Panc1 (cell line): ENCODE data around the gene RNF121. TPM values are rescaled to one million over a fixed set of nuclear protein-coding genes. Genes with fewer than 3 reads are reported as not detected.

Source experiments
- ATAC-seq: fragments of 200-7000 bp; cut with Tn5 transposase; 2 replicates; pipeline ENCODE4 v1.9.1; 2020; ENCODE audit warnings: mild to moderate bottlenecking, moderate library complexity
- BruUV-seq: library from RNA; stranded (reverse); fragments of 400-500 nt; replicated peaks from 2 replicates; lab custom pipeline; 2021; lab: Mats Ljungman, UMichigan
- CTCF ChIA-PET: fragments of 300-600 bp; sonication (Branson Sonifier 250); formaldehyde crosslinking; loops from one replicate; lab custom pipeline; 2022; ENCODE audit warnings: antibody characterized with exemption; lab: Charles Lee
- POLR2A ChIA-PET: fragments of 300-600 bp; sonication (Branson Sonifier 250); formaldehyde crosslinking; loops from one replicate; lab custom pipeline; 2022; ENCODE audit warnings: antibody characterized with exemption; lab: Charles Lee
- DNase-seq: peaks from one replicate; pipeline ENCODE4 v3.0.0-alpha.2; 2010; ENCODE audit warnings: low read depth, low spot score
- H3K27ac ChIP-seq: 2 replicates; pipeline ENCODE4 v1.5.1; 2011; ENCODE audit warnings: mild to moderate bottlenecking, low read length, inconsistent platforms
- H3K27me3 ChIP-seq: fragments of 200-500 bp; sonication (Bioruptor generic); 2 replicates; pipeline ENCODE4 v1.6.0; 2014; ENCODE audit warnings: low read length, inconsistent platforms; ENCODE audit not compliant: control insufficient read depth, insufficient read depth
- H3K36me3 ChIP-seq: fragments of 200-500 bp; sonication (Bioruptor generic); 2 replicates; pipeline ENCODE4 v1.5.1; 2014; ENCODE audit warnings: inconsistent platforms, mild to moderate bottlenecking, low read length, moderate library complexity; ENCODE audit not compliant: control insufficient read depth, insufficient read depth
- H3K4me1 ChIP-seq: 2 replicates; pipeline ENCODE4 v1.5.1; 2011; ENCODE audit warnings: inconsistent platforms, mild to moderate bottlenecking, low read length, moderate library complexity; ENCODE audit not compliant: control insufficient read depth, insufficient read depth
- H3K4me3 ChIP-seq, 2 experiments: 2 replicates each; pipeline ENCODE4 v1.5.1; 2011 to 2012; ENCODE audit warnings: low read depth in 2 of 2, low read length in 2 of 2, mild to moderate bottlenecking in 2 of 2, inconsistent platforms in 1 of 2, moderate library complexity in 1 of 2
- H3K9me3 ChIP-seq: fragments of 200-500 bp; sonication (Bioruptor generic); 2 replicates; pipeline ENCODE4 v1.5.1; 2014; ENCODE audit warnings: low read depth, mild to moderate bottlenecking, inconsistent platforms, low read length, moderate library complexity; ENCODE audit not compliant: control insufficient read depth, insufficient read depth
- POLR2AphosphoS5 ChIP-seq: IDR thresholded peaks from 2 replicates; pipeline ENCODE4 v1.6.1; 2012; ENCODE audit warnings: mild to moderate bottlenecking, low read depth, low read length, moderate library complexity
- SIN3A ChIP-seq: IDR thresholded peaks from 2 replicates; pipeline ENCODE4 v1.6.1; 2012; ENCODE audit warnings: low read depth, mild to moderate bottlenecking, low read length, moderate library complexity, borderline replicate concordance; ENCODE audit not compliant: insufficient read depth
- TCF7L2 ChIP-seq: IDR thresholded peaks from 2 replicates; pipeline ENCODE4 v1.6.1; 2011; ENCODE audit warnings: mild to moderate bottlenecking, low read depth, low read length, inconsistent platforms
- in situ Hi-C: cut with HindIII; loops from 2 replicates; pipeline ENCODE4 v1.10.0; 2016; ENCODE audit warnings: low sequenced_read_pairs, low pct_unique_long_range_greater_than_20kb
- intact Hi-C: fragments of 100-400 bp; cut with micrococcal nuclease; formaldehyde crosslinking; loops from one replicate; pipeline ENCODE4 v1.10.0; 2022; ENCODE audit not compliant: unreplicated experiment
- total RNA-seq: library from RNA; stranded (reverse); gene quantifications from one replicate; pipeline ENCODE4 v1.2.1, GENCODE V29; 2021; ENCODE audit not compliant: unreplicated experiment
- TF ChIP-seq, protein P1 (sequence below), 2 experiments: IDR thresholded peaks; 2 replicates each; pipeline ENCODE4 v1.6.1; 2011 to 2012; ENCODE audit warnings: low read depth in 2 of 2, control low read depth in 1 of 2, low read length in 1 of 2, mild to moderate bottlenecking in 1 of 2, moderate library complexity in 1 of 2; ENCODE audit not compliant: insufficient read depth in 1 of 2
- TF ChIP-seq, protein P2 (sequence below): fragments of 450-650 bp; IDR thresholded peaks from 2 replicates; pipeline ENCODE4 v1.5.1; 2017; ENCODE audit warnings: mild to moderate bottlenecking

The RNF121 gene
- total RNA-seq, 1 experiment from 2014 or later = 69.6 TPM

DNA sequence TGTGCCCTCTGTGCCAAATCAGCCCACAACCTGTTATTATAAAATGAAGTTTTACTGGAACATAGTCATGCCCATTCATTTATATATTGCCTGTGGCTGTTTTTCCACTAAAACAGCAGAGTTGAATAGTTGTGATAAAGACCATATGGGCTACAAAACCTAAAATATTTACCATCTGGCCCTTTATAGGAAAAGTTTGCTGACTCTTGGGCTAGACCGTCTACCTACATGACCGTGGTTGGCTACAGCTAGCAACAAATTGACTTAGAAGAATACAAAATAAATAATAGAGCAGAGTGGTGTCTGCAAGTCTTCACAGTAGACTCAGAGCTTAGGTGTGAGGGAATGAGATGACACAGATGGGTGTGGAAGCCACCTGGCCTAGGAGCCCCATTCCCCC is 58.7 kb downstream of the RNF121 start:
- no peaks in the 10 kb centered on the region for H3K4me1 ChIP-seq
- TSS peak; percentile 8 for BruUV-seq
- no peak overlapping the region for H3K27ac ChIP-seq
- ATAC-seq (no peak), DNase-seq (no peak)
- intact Hi-C loops = no loop called here
- H3K36me3 ChIP-seq = peaks cover 14% of the 10 kb centered on the region
- CTCF ChIA-PET = no interaction called here
- H3K9me3 ChIP-seq = no peaks in the 10 kb centered on the region
- in situ Hi-C loops = no loop called here
- no peaks in the 10 kb centered on the region for H3K27me3 ChIP-seq
- POLR2A ChIA-PET = no interaction called here
- no peak overlapping the region for H3K4me3 ChIP-seq
- TF ChIP-seq TCF7L2 = no peak

DNA sequence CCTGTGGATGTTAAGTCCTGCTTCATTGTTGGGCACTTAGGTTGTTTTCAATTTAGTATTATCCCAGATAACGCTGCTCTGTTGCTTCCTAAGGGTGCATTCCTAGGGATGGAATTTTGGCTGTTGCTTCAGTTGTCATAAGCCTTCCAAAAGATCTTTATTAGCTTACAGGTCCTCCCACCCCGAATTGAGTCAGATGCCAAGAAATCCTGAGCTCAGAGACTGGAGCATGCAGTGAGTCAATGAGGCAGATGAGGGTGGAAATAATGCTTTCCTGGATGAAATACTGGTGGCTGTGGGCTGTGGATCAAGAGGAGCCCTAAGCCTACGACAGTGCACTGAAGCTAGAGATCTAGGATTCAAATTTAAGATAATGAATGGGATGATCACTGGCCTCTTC is 59.2 kb downstream of the RNF121 start:
- TF ChIP-seq POLR2AphosphoS5 (no peak), TCF7L2 (no peak), SIN3A (no peak)
- TF ChIP-seq, protein P1, sequence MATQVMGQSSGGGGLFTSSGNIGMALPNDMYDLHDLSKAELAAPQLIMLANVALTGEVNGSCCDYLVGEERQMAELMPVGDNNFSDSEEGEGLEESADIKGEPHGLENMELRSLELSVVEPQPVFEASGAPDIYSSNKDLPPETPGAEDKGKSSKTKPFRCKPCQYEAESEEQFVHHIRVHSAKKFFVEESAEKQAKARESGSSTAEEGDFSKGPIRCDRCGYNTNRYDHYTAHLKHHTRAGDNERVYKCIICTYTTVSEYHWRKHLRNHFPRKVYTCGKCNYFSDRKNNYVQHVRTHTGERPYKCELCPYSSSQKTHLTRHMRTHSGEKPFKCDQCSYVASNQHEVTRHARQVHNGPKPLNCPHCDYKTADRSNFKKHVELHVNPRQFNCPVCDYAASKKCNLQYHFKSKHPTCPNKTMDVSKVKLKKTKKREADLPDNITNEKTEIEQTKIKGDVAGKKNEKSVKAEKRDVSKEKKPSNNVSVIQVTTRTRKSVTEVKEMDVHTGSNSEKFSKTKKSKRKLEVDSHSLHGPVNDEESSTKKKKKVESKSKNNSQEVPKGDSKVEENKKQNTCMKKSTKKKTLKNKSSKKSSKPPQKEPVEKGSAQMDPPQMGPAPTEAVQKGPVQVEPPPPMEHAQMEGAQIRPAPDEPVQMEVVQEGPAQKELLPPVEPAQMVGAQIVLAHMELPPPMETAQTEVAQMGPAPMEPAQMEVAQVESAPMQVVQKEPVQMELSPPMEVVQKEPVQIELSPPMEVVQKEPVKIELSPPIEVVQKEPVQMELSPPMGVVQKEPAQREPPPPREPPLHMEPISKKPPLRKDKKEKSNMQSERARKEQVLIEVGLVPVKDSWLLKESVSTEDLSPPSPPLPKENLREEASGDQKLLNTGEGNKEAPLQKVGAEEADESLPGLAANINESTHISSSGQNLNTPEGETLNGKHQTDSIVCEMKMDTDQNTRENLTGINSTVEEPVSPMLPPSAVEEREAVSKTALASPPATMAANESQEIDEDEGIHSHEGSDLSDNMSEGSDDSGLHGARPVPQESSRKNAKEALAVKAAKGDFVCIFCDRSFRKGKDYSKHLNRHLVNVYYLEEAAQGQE (IDR thresholded peaks at IDR 0.05; ENCODE audit: insufficient read depth in 1 of 2, low read depth in 2 of 2, low read length in 1 of 2) = no peak
- TF ChIP-seq, protein P2, sequence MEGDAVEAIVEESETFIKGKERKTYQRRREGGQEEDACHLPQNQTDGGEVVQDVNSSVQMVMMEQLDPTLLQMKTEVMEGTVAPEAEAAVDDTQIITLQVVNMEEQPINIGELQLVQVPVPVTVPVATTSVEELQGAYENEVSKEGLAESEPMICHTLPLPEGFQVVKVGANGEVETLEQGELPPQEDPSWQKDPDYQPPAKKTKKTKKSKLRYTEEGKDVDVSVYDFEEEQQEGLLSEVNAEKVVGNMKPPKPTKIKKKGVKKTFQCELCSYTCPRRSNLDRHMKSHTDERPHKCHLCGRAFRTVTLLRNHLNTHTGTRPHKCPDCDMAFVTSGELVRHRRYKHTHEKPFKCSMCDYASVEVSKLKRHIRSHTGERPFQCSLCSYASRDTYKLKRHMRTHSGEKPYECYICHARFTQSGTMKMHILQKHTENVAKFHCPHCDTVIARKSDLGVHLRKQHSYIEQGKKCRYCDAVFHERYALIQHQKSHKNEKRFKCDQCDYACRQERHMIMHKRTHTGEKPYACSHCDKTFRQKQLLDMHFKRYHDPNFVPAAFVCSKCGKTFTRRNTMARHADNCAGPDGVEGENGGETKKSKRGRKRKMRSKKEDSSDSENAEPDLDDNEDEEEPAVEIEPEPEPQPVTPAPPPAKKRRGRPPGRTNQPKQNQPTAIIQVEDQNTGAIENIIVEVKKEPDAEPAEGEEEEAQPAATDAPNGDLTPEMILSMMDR = no peak
- Histone ChIP-seq H3K27me3 (no peaks in the 10 kb centered on the region), H3K4me3 (no peak overlapping the region), H3K4me1 (no peaks in the 10 kb centered on the region), H3K9me3 (no peaks in the 10 kb centered on the region), H3K36me3 (peaks cover 10% of the 10 kb centered on the region), H3K27ac (no peak overlapping the region)
- DNase-seq (no peak), ATAC-seq (no peak; the same call in 1 of the 2 replicates)
- POLR2A ChIA-PET = no interaction called here
- CTCF ChIA-PET = no interaction called here
- BruUV-seq = no TSS peak
- intact Hi-C loops (no loop called here), in situ Hi-C loops (no loop called here)

DNA sequence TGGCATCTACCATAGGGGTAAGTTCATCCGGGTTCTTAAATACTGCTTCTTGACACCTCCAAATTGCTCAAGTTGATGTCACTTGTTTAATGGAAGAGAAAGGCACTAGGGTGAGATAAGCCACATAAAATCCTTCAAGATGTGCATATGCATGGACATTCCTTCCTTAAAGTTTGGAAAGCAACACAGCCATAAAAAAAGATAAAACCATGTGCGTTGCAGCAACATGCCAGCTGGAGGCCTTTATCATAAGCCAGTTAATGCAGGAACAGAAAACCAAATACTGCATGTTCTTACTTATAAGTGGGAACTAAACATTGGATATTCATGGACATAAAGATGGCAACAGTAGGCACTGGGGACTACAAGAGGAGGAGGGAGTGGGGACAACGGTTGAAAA is 61.9 kb downstream of the RNF121 start:
- ChIA-PET POLR2A (no interaction called here), CTCF (no interaction called here)
- Histone ChIP-seq H3K9me3 (no peaks in the 10 kb centered on the region), H3K27ac (no peak overlapping the region), H3K4me3 (no peak overlapping the region), H3K36me3 (no peaks in the 10 kb centered on the region), H3K27me3 (no peaks in the 10 kb centered on the region), H3K4me1 (no peaks in the 10 kb centered on the region)
- no TSS peak for BruUV-seq
- intact Hi-C loops = no loop called here
- TF ChIP-seq, protein P2 = no peak
- TF ChIP-seq POLR2AphosphoS5 = no peak
- no peak for TF ChIP-seq TCF7L2
- TF ChIP-seq SIN3A = no peak
- TF ChIP-seq, protein P1 (IDR thresholded peaks at IDR 0.05; ENCODE audit: insufficient read depth in 1 of 2, low read depth in 2 of 2, low read length in 1 of 2) = no peak
- ATAC-seq (no peak), DNase-seq (no peak)
- in situ Hi-C loops = no loop called here
